A549 (cell line): ENCODE results near the gene LYST.

Source experiments
- POLR2A ChIP-seq: IDR thresholded peaks from 2 replicates; pipeline ENCODE4 v1.6.1; 2012; ENCODE audit warnings: mild to moderate bottlenecking, low read length
- TF ChIP-seq, protein P1 (sequence below): fragments of 450-650 bp; IDR thresholded peaks from 2 replicates; pipeline ENCODE4 v1.6.1; 2014; ENCODE audit warnings: antibody characterized with exemption

GRCh38 chr1:235697508-235697907 is 169.2 kb downstream of the LYST start:
- TF ChIP-seq, protein P1, sequence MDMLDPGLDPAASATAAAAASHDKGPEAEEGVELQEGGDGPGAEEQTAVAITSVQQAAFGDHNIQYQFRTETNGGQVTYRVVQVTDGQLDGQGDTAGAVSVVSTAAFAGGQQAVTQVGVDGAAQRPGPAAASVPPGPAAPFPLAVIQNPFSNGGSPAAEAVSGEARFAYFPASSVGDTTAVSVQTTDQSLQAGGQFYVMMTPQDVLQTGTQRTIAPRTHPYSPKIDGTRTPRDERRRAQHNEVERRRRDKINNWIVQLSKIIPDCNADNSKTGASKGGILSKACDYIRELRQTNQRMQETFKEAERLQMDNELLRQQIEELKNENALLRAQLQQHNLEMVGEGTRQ, result no peak
- no peak for TF ChIP-seq POLR2A
